Measurements from ENCODE around the gene PXN. TPM values are rescaled to one million over a fixed set of nuclear protein-coding genes. Genes with fewer than 3 reads are reported as not detected.

PXN gene
- total and polyA plus RNA-seq, 4 donors, result 6.0 to 13.1 (median 12.3) TPM

- no peaks in the 10 kb centered on the region for H3K9me3 ChIP-seq (ENCODE audit: control insufficient read depth in 4 of 4, low read length in 3 of 4)
- TF ChIP-seq FOXA2 (IDR thresholded peaks at IDR 0.05) (no peak), NR2F2 (IDR thresholded peaks at IDR 0.05) (peak; percentile 22), MAX (IDR thresholded peaks at IDR 0.05) (no peak), ATF3 (IDR thresholded peaks at IDR 0.05) (no peak), REST (IDR thresholded peaks at IDR 0.05) (no peak)
- peaks cover 0 to 4% (median under 1%) of the 10 kb centered on the region in 4 donors for H3K36me3 ChIP-seq (ENCODE audit: control insufficient read depth in 4 of 4, insufficient read depth in 3 of 4, low read depth in 1 of 4, low read length in 3 of 4)
- H3K27ac ChIP-seq (ENCODE audit: low read depth in 1 of 2, low read length in 2 of 2), result peak overlapping the region; percentile 24 to 44
- DNase-seq (ENCODE audit: low spot score), result no peak
- no peak overlapping the region for H3K9ac ChIP-seq (ENCODE audit: low read depth in 1 of 2, low read length in 2 of 2)
- H3K27me3 ChIP-seq (ENCODE audit: control insufficient read depth in 4 of 4, insufficient read depth in 4 of 4, low read length in 3 of 4), result no peaks in the 10 kb centered on the region
- no peak overlapping the region for H3K4me3 ChIP-seq (ENCODE audit: low read depth in 1 of 3, low read length in 3 of 3)
- 80% methylated on average over 8 of the region's 8 CpGs for WGBS
- H3K4me1 ChIP-seq (ENCODE audit: control insufficient read depth in 4 of 4, insufficient read depth in 4 of 4, low read length in 3 of 4), result peaks cover 0 to 19% (median 9%) of the 10 kb centered on the region in 4 donors
Observed at GRCh38 chr12:120249875-120250795, 15.4 kb downstream of the PXN start.

- Histone ChIP-seq H3K36me3 (ENCODE audit: control insufficient read depth in 4 of 4, insufficient read depth in 3 of 4, low read depth in 1 of 4, low read length in 3 of 4) (no peaks in the 10 kb centered on the region), H3K27ac (ENCODE audit: low read depth in 1 of 2, low read length in 2 of 2) (peak overlapping the region; percentile 24 to 44), H3K4me1 (ENCODE audit: control insufficient read depth in 4 of 4, insufficient read depth in 4 of 4, low read length in 3 of 4) (peaks cover 0 to 19% (median 9%) of the 10 kb centered on the region in 4 donors), H3K4me3 (ENCODE audit: low read depth in 1 of 3, low read length in 3 of 3) (no peak overlapping the region), H3K9ac (ENCODE audit: low read depth in 1 of 2, low read length in 2 of 2) (no peak overlapping the region), H3K27me3 (ENCODE audit: control insufficient read depth in 4 of 4, insufficient read depth in 4 of 4, low read length in 3 of 4) (no peaks in the 10 kb centered on the region), H3K9me3 (ENCODE audit: control insufficient read depth in 4 of 4, low read length in 3 of 4) (no peaks in the 10 kb centered on the region)
- no peak for DNase-seq (ENCODE audit: low spot score)
- 60% methylated on average over 4 of the region's 4 CpGs for WGBS
- TF ChIP-seq TAF1 (conservative IDR thresholded peaks at IDR 0.05) (no peak), HNF4G (IDR thresholded peaks at IDR 0.05) (no peak), EGR1 (IDR thresholded peaks at IDR 0.05; ENCODE audit: low read depth in 2 of 2) (no peak), REST (IDR thresholded peaks at IDR 0.05) (no peak), ATF3 (IDR thresholded peaks at IDR 0.05) (no peak), CTCF (IDR thresholded peaks at IDR 0.05; ENCODE audit: low read depth, low read length, missing input control) (no peak), MAX (IDR thresholded peaks at IDR 0.05) (no peak), HNF4A (conservative IDR thresholded peaks at IDR 0.05) (no peak), SP1 (IDR thresholded peaks at IDR 0.05) (no peak), FOXA1 (IDR thresholded peaks at IDR 0.05) (no peak), RXRA (IDR thresholded peaks at IDR 0.05) (no peak), FOXA2 (IDR thresholded peaks at IDR 0.05) (no peak), GABPA (IDR thresholded peaks at IDR 0.05 in 1 of 2, conservative IDR thresholded peaks at IDR 0.05 in 1 of 2) (no peak), JUND (IDR thresholded peaks at IDR 0.05) (no peak), ZBTB33 (IDR thresholded peaks at IDR 0.05) (no peak), NR2F2 (IDR thresholded peaks at IDR 0.05) (no peak), YY1 (IDR thresholded peaks at IDR 0.05) (no peak)
Observed at GRCh38 chr12:120249266-120249874, 16.2 kb downstream of the PXN start.
